ENCODE results near the gene FLOT1.

Gene FLOT1

DNA sequence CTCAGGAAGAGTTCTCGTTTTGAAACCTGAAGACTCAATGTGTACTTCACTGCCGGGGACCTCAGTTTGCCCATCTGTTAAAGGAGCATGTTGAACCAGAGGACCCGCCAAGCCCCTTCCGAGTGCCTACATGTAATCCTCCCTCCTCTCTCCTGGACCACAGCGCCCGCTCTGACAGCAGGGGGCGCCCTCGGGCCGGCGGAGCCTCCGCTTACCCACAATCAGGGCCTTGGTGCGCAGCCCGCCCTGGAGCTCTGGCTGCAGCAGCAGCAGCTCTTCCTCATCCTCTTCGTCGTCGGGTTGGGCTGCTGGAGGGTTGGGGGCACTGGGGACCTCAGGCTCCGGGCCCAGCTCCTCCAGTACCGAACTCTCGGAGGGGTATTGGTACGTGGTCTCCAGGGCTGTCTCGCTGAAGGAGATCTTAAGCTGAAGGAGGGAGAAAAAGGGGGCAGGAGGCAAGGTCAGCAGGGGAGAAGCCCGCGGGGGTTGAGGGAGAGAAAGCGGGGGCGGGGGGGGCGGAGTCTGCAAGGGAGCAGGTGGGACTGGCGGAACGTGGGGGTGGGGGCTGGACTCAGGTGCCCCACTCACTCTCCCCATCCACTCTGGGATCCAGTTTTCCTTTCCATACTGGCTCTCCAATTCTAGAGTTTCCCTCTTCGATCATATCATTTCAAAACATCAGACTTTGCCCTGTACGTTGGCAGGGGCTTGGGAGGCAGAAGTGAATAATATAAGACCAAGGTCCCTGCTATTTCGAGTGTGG, 63.3 kb downstream of the FLOT1 start:
- DNase-seq, result peak; percentile 92
